Ovary (tissue), 3 donors: ENCODE data around the gene ODAD4.

Experiments used
- CTCF ChIP-seq, 3 donors: fragments of 450-650 bp in 2 of 3; fragments of 200-600 bp in 1 of 3; IDR thresholded peaks; one replicate each; pipeline versions ENCODE4 v1.5.1 to v1.8.0; 2016 to 2022; ENCODE audit warnings: antibody characterized with exemption in 3 of 3, mild to moderate bottlenecking in 1 of 3
- EP300 ChIP-seq: sonication (generic); formaldehyde crosslinking; IDR thresholded peaks from one replicate; pipeline ENCODE4 v1.6.1; 2017; ENCODE audit warnings: antibody characterized with exemption
- POLR2A ChIP-seq: fragments of 450-650 bp; IDR thresholded peaks from one replicate; pipeline ENCODE4 v1.6.1; 2017; ENCODE audit warnings: antibody characterized with exemption, mild to moderate bottlenecking, moderate library complexity
- donor health status: DM: no; HTN: no; CAD: no.

GRCh38 chr17:41928693-41929251 is 1.6 kb upstream of the ODAD4 start:
- TF ChIP-seq CTCF (IDR thresholded peaks at IDR 0.05): no peak
- no peak for TF ChIP-seq POLR2A
- no peak for TF ChIP-seq EP300
